GM19193 (cell line): ENCODE results near the gene FKBP4.

Experiments used
- POLR2A ChIP-seq: IDR thresholded peaks from 4 replicates; pipeline ENCODE4 v1.6.1; 2011; ENCODE audit not compliant: insufficient read depth, insufficient read length; ENCODE audit errors: extremely low read depth

The FKBP4 gene

GRCh38 chr12:2796187-2796666 lies 1.5 kb downstream of the FKBP4 start:
- TF ChIP-seq POLR2A = no peak

- TF ChIP-seq POLR2A = no peak
These were observed 3.1 kb downstream of the FKBP4 start for GRCh38 chr12:2797721-2798418.

- TF ChIP-seq POLR2A = no peak
These were observed 5.3 kb downstream of the FKBP4 start for GRCh38 chr12:2800046-2800570.

- no peak for TF ChIP-seq POLR2A
These were observed 6.4 kb downstream of the FKBP4 start for GRCh38 chr12:2801044-2801783.

GRCh38 chr12:2803635-2804392 lies 9.0 kb downstream of the FKBP4 start:
- no peak for TF ChIP-seq POLR2A

- no peak for TF ChIP-seq POLR2A
These were observed 9.8 kb downstream of the FKBP4 start for GRCh38 chr12:2804393-2805142.

- no peak for TF ChIP-seq POLR2A
These were observed 10.4 kb downstream of the FKBP4 start for GRCh38 chr12:2805143-2805520.

- no peak for TF ChIP-seq POLR2A
These were observed 11.9 kb downstream of the FKBP4 start for GRCh38 chr12:2806700-2807099.

GRCh38 chr12:2811801-2812200 lies 17.0 kb downstream of the FKBP4 start:
- TF ChIP-seq POLR2A = no peak

- TF ChIP-seq POLR2A = peak; percentile 99
These were observed 17.8 kb downstream of the FKBP4 start, which contains the start of gene ITFG2 for GRCh38 chr12:2812290-2813213. Gene ITFG2, plus strand, starts transcription at chr12:2812668. Its CDS starts 93 bp downstream, at chr12:2812761.

GRCh38 chr12:2813214-2814185 lies 18.7 kb downstream of the FKBP4 start:
- TF ChIP-seq POLR2A = no peak

- no peak for TF ChIP-seq POLR2A
These were observed 25.0 kb downstream of the FKBP4 start for GRCh38 chr12:2819810-2820209.

GRCh38 chr12:2820432-2820831 lies 25.7 kb downstream of the FKBP4 start:
- TF ChIP-seq POLR2A = no peak

- TF ChIP-seq POLR2A = no peak
These were observed 28.7 kb downstream of the FKBP4 start for GRCh38 chr12:2823483-2823882.
